NB4 (cell line): Measurements from ENCODE around the gene MAPRE2.

ENCODE experiments used
- DNase-seq: peaks from one replicate; pipeline ENCODE4 v3.0.0; 2010; ENCODE audit warnings: low read depth
- H3K4me3 ChIP-seq: one replicate; pipeline ENCODE4 v1.5.1; 2011; ENCODE audit warnings: mild to moderate bottlenecking, low read depth, low read length, moderate library complexity
- MYC ChIP-seq: IDR thresholded peaks from 2 replicates; pipeline ENCODE4 v1.6.1; 2011; ENCODE audit warnings: low read depth, low read length
- POLR2A ChIP-seq: IDR thresholded peaks from 2 replicates; pipeline ENCODE4 v1.6.1; 2011; ENCODE audit warnings: mild to moderate bottlenecking; ENCODE audit not compliant: insufficient read length; ENCODE audit errors: extremely low read depth
- TF ChIP-seq, protein P1 (sequence below): IDR thresholded peaks from one replicate; pipeline ENCODE4 v1.5.1; 2012; ENCODE audit warnings: low read depth, low read length
- TF ChIP-seq, protein P2 (sequence below): IDR thresholded peaks from 2 replicates; pipeline ENCODE4 v1.6.1; 2011; ENCODE audit warnings: low read depth, low read length

Gene MAPRE2

GRCh38 chr18:35040988-35041814 lies at the start of gene MAPRE2:
TSS of gene MAPRE2 (plus strand) at chr18:35041413. CDS start at chr18:35041540, 127 bp downstream.
- peak; percentile 97 for DNase-seq
- TF ChIP-seq MYC: no peak; the same call in 1 of the 2 replicates
- TF ChIP-seq, protein P1, sequence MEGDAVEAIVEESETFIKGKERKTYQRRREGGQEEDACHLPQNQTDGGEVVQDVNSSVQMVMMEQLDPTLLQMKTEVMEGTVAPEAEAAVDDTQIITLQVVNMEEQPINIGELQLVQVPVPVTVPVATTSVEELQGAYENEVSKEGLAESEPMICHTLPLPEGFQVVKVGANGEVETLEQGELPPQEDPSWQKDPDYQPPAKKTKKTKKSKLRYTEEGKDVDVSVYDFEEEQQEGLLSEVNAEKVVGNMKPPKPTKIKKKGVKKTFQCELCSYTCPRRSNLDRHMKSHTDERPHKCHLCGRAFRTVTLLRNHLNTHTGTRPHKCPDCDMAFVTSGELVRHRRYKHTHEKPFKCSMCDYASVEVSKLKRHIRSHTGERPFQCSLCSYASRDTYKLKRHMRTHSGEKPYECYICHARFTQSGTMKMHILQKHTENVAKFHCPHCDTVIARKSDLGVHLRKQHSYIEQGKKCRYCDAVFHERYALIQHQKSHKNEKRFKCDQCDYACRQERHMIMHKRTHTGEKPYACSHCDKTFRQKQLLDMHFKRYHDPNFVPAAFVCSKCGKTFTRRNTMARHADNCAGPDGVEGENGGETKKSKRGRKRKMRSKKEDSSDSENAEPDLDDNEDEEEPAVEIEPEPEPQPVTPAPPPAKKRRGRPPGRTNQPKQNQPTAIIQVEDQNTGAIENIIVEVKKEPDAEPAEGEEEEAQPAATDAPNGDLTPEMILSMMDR: no peak
- TF ChIP-seq, protein P2, sequence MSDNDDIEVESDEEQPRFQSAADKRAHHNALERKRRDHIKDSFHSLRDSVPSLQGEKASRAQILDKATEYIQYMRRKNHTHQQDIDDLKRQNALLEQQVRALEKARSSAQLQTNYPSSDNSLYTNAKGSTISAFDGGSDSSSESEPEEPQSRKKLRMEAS: peak; percentile 95
- TF ChIP-seq POLR2A: peak; percentile 78
- peak within 1 kb of the TSS; percentile 90 for H3K4me3 ChIP-seq

GRCh38 chr18:34991561-34991960 lies 49.7 kb upstream of the MAPRE2 start:
- DNase-seq: no peak
- H3K4me3 ChIP-seq: no peak overlapping the region
- TF ChIP-seq, protein P2: no peak
- TF ChIP-seq POLR2A (no peak), MYC (no peak)
- TF ChIP-seq, protein P1: no peak

DNA sequence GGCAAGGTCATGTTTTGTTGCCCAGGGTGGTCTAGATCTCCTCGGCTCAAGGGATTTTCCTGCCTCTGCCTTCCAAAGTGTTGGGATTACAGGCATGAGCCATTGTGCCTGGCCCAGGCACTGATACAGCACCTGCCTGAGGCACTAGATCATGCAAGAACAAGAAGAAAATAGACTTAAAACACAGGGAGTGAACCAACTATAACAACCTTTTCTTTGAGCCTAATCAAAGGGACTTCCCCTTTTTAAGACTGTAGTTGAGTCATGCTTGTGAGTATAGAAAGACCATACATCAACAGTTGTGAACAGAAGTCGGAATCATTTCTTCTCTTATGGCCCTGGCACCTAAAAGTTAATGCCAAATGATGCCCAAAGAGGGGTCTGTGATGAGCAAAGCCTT lies 47.9 kb upstream of the MAPRE2 start:
- peak; percentile 61 for DNase-seq
- TF ChIP-seq, protein P1: no peak
- no peak for TF ChIP-seq POLR2A

GRCh38 chr18:34995746-34996145 lies 45.5 kb upstream of the MAPRE2 start:
- no peak overlapping the region for H3K4me3 ChIP-seq
- no peak for DNase-seq
- no peak for TF ChIP-seq POLR2A
- no peak for TF ChIP-seq MYC
- TF ChIP-seq, protein P2: no peak
- TF ChIP-seq, protein P1: no peak

More for the DNA sequence above, 47.9 kb upstream of the MAPRE2 start:
- H3K4me3 ChIP-seq: no peak overlapping the region

GRCh38 chr18:34998661-34999060 lies 42.6 kb upstream of the MAPRE2 start:
- TF ChIP-seq, protein P1: no peak
- TF ChIP-seq POLR2A (no peak), MYC (no peak)
- TF ChIP-seq, protein P2: no peak
- no peak overlapping the region for H3K4me3 ChIP-seq
- DNase-seq: no peak
